K562 (cell line): ENCODE results near the gene FBXL4.

ENCODE experiments used
- FOXK1 ChIP-seq: sonication (generic); formaldehyde crosslinking; IDR thresholded peaks from 2 replicates; pipeline ENCODE4 v1.8.0; 2022; ENCODE audit warnings: missing genetic modification reagents, mild to moderate bottlenecking, borderline replicate concordance
- KDM1A ChIP-seq, 2 experiments: fragments of 450-650 bp; IDR thresholded peaks; 2 replicates each; pipeline ENCODE4 v1.6.1; 2016; ENCODE audit warnings: mild to moderate bottlenecking in 2 of 2
- MCM3 ChIP-seq: fragments of 450-650 bp; IDR thresholded peaks from 2 replicates; pipeline ENCODE4 v1.6.1; 2016
- MEF2A ChIP-seq: IDR thresholded peaks from 2 replicates; pipeline ENCODE4 v1.6.1; 2011; ENCODE audit warnings: low read depth, mild to moderate bottlenecking, low read length, moderate library complexity; ENCODE audit not compliant: control insufficient read depth
- MIER1 ChIP-seq: fragments of 450-650 bp; IDR thresholded peaks from 2 replicates; pipeline ENCODE4 v1.6.1; 2016; ENCODE audit warnings: antibody characterized with exemption, mild to moderate bottlenecking, low read depth
- POLR2AphosphoS5 ChIP-seq: IDR thresholded peaks from 2 replicates; pipeline ENCODE4 v1.6.1; 2011; ENCODE audit warnings: mild to moderate bottlenecking, low read depth, low read length, moderate library complexity; ENCODE audit not compliant: control insufficient read depth, insufficient read depth
- ZKSCAN8 ChIP-seq: fragments of 200-800 bp; sonication (Bioruptor generic); IDR thresholded peaks from 2 replicates; pipeline ENCODE4 v1.6.1; 2016; ENCODE audit warnings: missing genetic modification characterization, missing compliant biosample characterization
- ZNF224 ChIP-seq: sonication (generic); formaldehyde crosslinking; IDR thresholded peaks from 2 replicates; pipeline ENCODE4 v1.8.0; 2022; ENCODE audit warnings: mild to moderate bottlenecking, missing genetic modification reagents
- TF ChIP-seq, protein P1 (sequence below): fragments of 450-650 bp; IDR thresholded peaks from 2 replicates; pipeline ENCODE4 v1.6.1; 2016

DNA sequence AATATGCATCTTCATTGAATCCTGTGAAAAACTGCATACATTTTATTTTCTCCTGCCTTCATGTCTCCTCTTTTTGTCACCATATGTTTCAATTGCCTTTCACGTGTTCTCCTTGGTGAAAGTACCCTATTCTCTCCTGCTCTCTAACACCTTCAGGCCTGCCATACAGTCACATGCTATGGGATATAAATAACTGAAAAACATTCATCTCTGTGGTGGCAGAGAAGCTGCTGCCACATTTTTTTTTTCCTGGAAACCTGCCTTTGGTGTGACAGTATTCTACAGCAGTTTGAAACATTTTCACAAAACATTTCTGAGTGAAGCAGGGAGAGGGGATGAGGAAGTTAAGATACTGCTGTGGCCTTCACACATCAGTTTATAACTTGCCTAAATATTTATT, 44.8 kb upstream of the FBXL4 start:
- TF ChIP-seq, protein P1, sequence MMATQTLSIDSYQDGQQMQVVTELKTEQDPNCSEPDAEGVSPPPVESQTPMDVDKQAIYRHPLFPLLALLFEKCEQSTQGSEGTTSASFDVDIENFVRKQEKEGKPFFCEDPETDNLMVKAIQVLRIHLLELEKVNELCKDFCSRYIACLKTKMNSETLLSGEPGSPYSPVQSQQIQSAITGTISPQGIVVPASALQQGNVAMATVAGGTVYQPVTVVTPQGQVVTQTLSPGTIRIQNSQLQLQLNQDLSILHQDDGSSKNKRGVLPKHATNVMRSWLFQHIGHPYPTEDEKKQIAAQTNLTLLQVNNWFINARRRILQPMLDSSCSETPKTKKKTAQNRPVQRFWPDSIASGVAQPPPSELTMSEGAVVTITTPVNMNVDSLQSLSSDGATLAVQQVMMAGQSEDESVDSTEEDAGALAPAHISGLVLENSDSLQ = no peak
- TF ChIP-seq ZKSCAN8 = no peak
- TF ChIP-seq ZNF224 = no peak
- TF ChIP-seq MIER1 = no peak
- no peak for TF ChIP-seq KDM1A (IDR thresholded peaks at IDR 0.05)
- no peak for TF ChIP-seq FOXK1 (CRISPR knock-in tag)
- TF ChIP-seq MEF2A = no peak
- TF ChIP-seq POLR2AphosphoS5 = no peak
- no peak for TF ChIP-seq MCM3
